Immature natural killer cell (primary cell): Measurements from ENCODE around the gene UBAC1. TPM values are rescaled to one million over a fixed set of nuclear protein-coding genes. Genes with fewer than 3 reads are reported as not detected.

Experiments used
- DNase-seq, 3 donors: peaks; one replicate each; pipeline ENCODE4 v3.0.0; 2022; ENCODE audit warnings: mixed read lengths in 1 of 3
- H3K27ac Mint-ChIP-seq, 6 donors: one replicate each; pipeline ENCODE4 v1.8.0; 2020; ENCODE audit warnings: mixed read lengths in 6 of 6, mild to moderate bottlenecking in 5 of 6, inconsistent platforms in 4 of 6, moderate library complexity in 3 of 6
- H3K27me3 Mint-ChIP-seq, 3 donors: one replicate each; pipeline ENCODE4 v1.8.0; 2020 to 2021; ENCODE audit warnings: low read depth in 3 of 3, mild to moderate bottlenecking in 3 of 3, mixed read lengths in 3 of 3, moderate library complexity in 3 of 3, inconsistent platforms in 1 of 3
- H3K36me3 Mint-ChIP-seq, 3 donors: one replicate each; pipeline ENCODE4 v1.8.0; 2020; ENCODE audit warnings: mixed read lengths in 3 of 3, inconsistent platforms in 2 of 3, mild to moderate bottlenecking in 2 of 3
- H3K4me1 Mint-ChIP-seq, 2 donors: one replicate each; pipeline ENCODE4 v1.8.0; 2020; ENCODE audit warnings: inconsistent platforms in 2 of 2, mild to moderate bottlenecking in 2 of 2, mixed read lengths in 2 of 2, moderate library complexity in 1 of 2
- H3K4me3 Mint-ChIP-seq, 5 donors: one replicate each; pipeline ENCODE4 v1.8.0; 2020; ENCODE audit warnings: mild to moderate bottlenecking in 5 of 5, mixed read lengths in 5 of 5, inconsistent platforms in 3 of 5, moderate library complexity in 3 of 5
- H3K9me3 Mint-ChIP-seq, 6 donors: one replicate each; pipeline ENCODE4 v1.8.0; 2020; ENCODE audit warnings: mild to moderate bottlenecking in 6 of 6, mixed read lengths in 6 of 6, inconsistent platforms in 4 of 6, moderate library complexity in 3 of 6
- polyA plus RNA-seq, 3 donors: library from polyadenylated mRNA; unstranded; fragments of 300-500 nt; fragmentation: Illumina TruSeq; gene quantifications; one replicate each; pipeline ENCODE4 v1.2.3, GENCODE V29; 2021

Gene UBAC1
- polyA plus RNA-seq, 3 donors from 2014 or later: 16.4 to 28.3 (median 17.7) TPM

GRCh38 chr9:136002215-136002614 is 41.0 kb upstream of the UBAC1 start:
- H3K27me3 Mint-ChIP-seq: peaks cover 0 to 1% (median 0%) of the 10 kb centered on the region in 3 donors
- H3K9me3 Mint-ChIP-seq: no peaks in the 10 kb centered on the region
- H3K27ac Mint-ChIP-seq: no peak overlapping the region
- no peaks in the 10 kb centered on the region for H3K4me1 Mint-ChIP-seq
- H3K36me3 Mint-ChIP-seq: peaks cover 0 to 1% (median 1%) of the 10 kb centered on the region in 3 donors
- DNase-seq: no peak
- no peak overlapping the region for H3K4me3 Mint-ChIP-seq

GRCh38 chr9:136001231-136001630 is 40.1 kb upstream of the UBAC1 start:
- Mint-ChIP-seq H3K36me3 (no peaks in the 10 kb centered on the region), H3K9me3 (no peaks in the 10 kb centered on the region)
- no peak for DNase-seq

GRCh38 chr9:135998410-135999071 is 37.4 kb upstream of the UBAC1 start:
- no peak for DNase-seq
- Mint-ChIP-seq H3K4me1 (peaks cover 0 to 2% of the 10 kb centered on the region in 2 donors), H3K27ac (no peak overlapping the region), H3K36me3 (no peaks in the 10 kb centered on the region), H3K4me3 (no peak overlapping the region), H3K27me3 (peaks cover 0 to 2% (median 0%) of the 10 kb centered on the region in 3 donors), H3K9me3 (no peaks in the 10 kb centered on the region)

More at GRCh38 chr9:136001231-136001630, 40.1 kb upstream of the UBAC1 start:
- Mint-ChIP-seq H3K4me1 (no peaks in the 10 kb centered on the region), H3K27ac (no peak overlapping the region), H3K4me3 (no peak overlapping the region), H3K27me3 (no peaks in the 10 kb centered on the region)

GRCh38 chr9:135998016-135998380 is 36.8 kb upstream of the UBAC1 start:
- Mint-ChIP-seq H3K9me3 (no peaks in the 10 kb centered on the region), H3K36me3 (no peaks in the 10 kb centered on the region), H3K4me3 (no peak overlapping the region), H3K27ac (no peak overlapping the region), H3K27me3 (peaks cover 0 to 2% (median 0%) of the 10 kb centered on the region in 3 donors), H3K4me1 (peaks cover 0 to 4% of the 10 kb centered on the region in 2 donors)
- DNase-seq: no peak

GRCh38 chr9:135997090-135998015 is 36.2 kb upstream of the UBAC1 start:
- H3K9me3 Mint-ChIP-seq: no peaks in the 10 kb centered on the region
- H3K27me3 Mint-ChIP-seq: peaks cover 0 to 2% (median 0%) of the 10 kb centered on the region in 3 donors
- H3K4me3 Mint-ChIP-seq: peak overlapping the region in 1 of 5 donors; percentile 27
- DNase-seq: no peak
- peaks cover 0 to 8% of the 10 kb centered on the region in 2 donors for H3K4me1 Mint-ChIP-seq
- H3K27ac Mint-ChIP-seq: no peak overlapping the region
- no peaks in the 10 kb centered on the region for H3K36me3 Mint-ChIP-seq

- DNase-seq: no peak
- Mint-ChIP-seq H3K4me3 (no peak overlapping the region), H3K4me1 (peaks cover 0 to 15% of the 10 kb centered on the region in 2 donors), H3K36me3 (no peaks in the 10 kb centered on the region), H3K27me3 (peaks cover 0 to 2% (median 2%) of the 10 kb centered on the region in 3 donors), H3K27ac (no peak overlapping the region), H3K9me3 (no peaks in the 10 kb centered on the region)
These were observed 34.6 kb upstream of the UBAC1 start for GRCh38 chr9:135995816-135996215.

- Mint-ChIP-seq H3K36me3 (no peaks in the 10 kb centered on the region), H3K4me3 (no peak overlapping the region), H3K4me1 (peaks cover 0 to 20% of the 10 kb centered on the region in 2 donors), H3K27ac (peak overlapping the region in 1 of 6 donors; percentile 45), H3K9me3 (no peaks in the 10 kb centered on the region), H3K27me3 (peaks cover 0 to 2% (median 2%) of the 10 kb centered on the region in 3 donors)
- DNase-seq: no peak
These were observed 33.5 kb upstream of the UBAC1 start for GRCh38 chr9:135994501-135995192.

GRCh38 chr9:135993765-135994500 is 32.8 kb upstream of the UBAC1 start:
- no peaks in the 10 kb centered on the region for H3K36me3 Mint-ChIP-seq
- no peaks in the 10 kb centered on the region for H3K9me3 Mint-ChIP-seq
- H3K27me3 Mint-ChIP-seq: peaks cover 0 to 2% (median 2%) of the 10 kb centered on the region in 3 donors
- peaks cover 0 to 21% of the 10 kb centered on the region in 2 donors for H3K4me1 Mint-ChIP-seq
- DNase-seq: no peak
- no peak overlapping the region for H3K4me3 Mint-ChIP-seq
- no peak overlapping the region for H3K27ac Mint-ChIP-seq

GRCh38 chr9:135993409-135993742 is 32.2 kb upstream of the UBAC1 start:
- DNase-seq: no peak
- Mint-ChIP-seq H3K4me3 (no peak overlapping the region), H3K36me3 (no peaks in the 10 kb centered on the region), H3K9me3 (no peaks in the 10 kb centered on the region), H3K27ac (no peak overlapping the region), H3K27me3 (peaks cover 0 to 2% (median 2%) of the 10 kb centered on the region in 3 donors), H3K4me1 (peaks cover 0 to 21% of the 10 kb centered on the region in 2 donors)

- peak; percentile 40 to 46 (median 41) for DNase-seq
- Mint-ChIP-seq H3K36me3 (no peaks in the 10 kb centered on the region), H3K4me3 (peak overlapping the region in 4 of 5 donors; percentile 62 to 71 (median 66)), H3K4me1 (peaks cover 0 to 21% of the 10 kb centered on the region in 2 donors), H3K27me3 (peaks cover 0 to 2% (median 2%) of the 10 kb centered on the region in 3 donors), H3K27ac (peak overlapping the region in 1 of 6 donors; percentile 79), H3K9me3 (no peaks in the 10 kb centered on the region)
These were observed 31.6 kb upstream of the UBAC1 start for GRCh38 chr9:135992486-135993408.

- DNase-seq: no peak
- H3K4me3 Mint-ChIP-seq: peak overlapping the region in 1 of 5 donors; percentile 21
- H3K27me3 Mint-ChIP-seq: peaks cover 0 to 2% (median 2%) of the 10 kb centered on the region in 3 donors
- H3K27ac Mint-ChIP-seq: peak overlapping the region in 1 of 6 donors; percentile 50
- H3K36me3 Mint-ChIP-seq: no peaks in the 10 kb centered on the region
- no peaks in the 10 kb centered on the region for H3K9me3 Mint-ChIP-seq
- H3K4me1 Mint-ChIP-seq: peaks cover 0 to 21% of the 10 kb centered on the region in 2 donors
These were observed 30.6 kb upstream of the UBAC1 start for GRCh38 chr9:135991771-135992170.
